Mesendoderm (in vitro differentiated cells): ENCODE data around the gene CFLAR.
"Not testable (repeated sequence)": the region's sequence is repeated elsewhere in the genome, so short reads cannot be mapped to it uniquely, and the experiment has no call there.

Experiments used
- DNase-seq: peaks from one replicate; pipeline ENCODE4 v3.0.0; 2013
- H2AK5ac ChIP-seq: 2 replicates; pipeline ENCODE4 v1.6.1; 2013; ENCODE audit warnings: low read length, inconsistent platforms
- H2BK120ac ChIP-seq: 2 replicates; pipeline ENCODE4 v1.6.1; 2013; ENCODE audit warnings: low read depth, mild to moderate bottlenecking, low read length, moderate library complexity, mixed read lengths
- H2BK15ac ChIP-seq: replicated peaks from 2 replicates; pipeline ENCODE4 v1.6.1; 2013; ENCODE audit warnings: low read depth, mild to moderate bottlenecking, moderate library complexity
- H2BK5ac ChIP-seq: 2 replicates; pipeline ENCODE4 v1.6.1; 2013; ENCODE audit warnings: low read length, inconsistent platforms
- H3K18ac ChIP-seq: 2 replicates; pipeline ENCODE4 v1.6.1; 2013; ENCODE audit warnings: mild to moderate bottlenecking, low read length, mixed read lengths
- H3K23ac ChIP-seq: one replicate; pipeline ENCODE4 v1.6.1; 2013; ENCODE audit warnings: low read length
- H3K27ac ChIP-seq: 2 replicates; pipeline ENCODE4 v1.5.1; 2013; ENCODE audit warnings: low read depth, mild to moderate bottlenecking, inconsistent platforms, low read length, moderate library complexity
- H3K27me3 ChIP-seq: 2 replicates; pipeline ENCODE4 v1.6.1; 2013; ENCODE audit warnings: low read length, control low read depth, mild to moderate bottlenecking, inconsistent platforms; ENCODE audit not compliant: insufficient read depth, poor library complexity
- H3K36me3 ChIP-seq: 2 replicates; pipeline ENCODE4 v1.6.1; 2013; ENCODE audit warnings: low read length, inconsistent platforms; ENCODE audit not compliant: control insufficient read depth, insufficient read depth
- H3K4ac ChIP-seq: one replicate; pipeline ENCODE4 v1.6.1; 2013; ENCODE audit warnings: low read depth, mild to moderate bottlenecking, low read length, moderate library complexity
- H3K4me1 ChIP-seq: 2 replicates; pipeline ENCODE4 v1.6.1; 2013; ENCODE audit warnings: low read depth, low read length, inconsistent platforms; ENCODE audit not compliant: control insufficient read depth
- H3K4me2 ChIP-seq: 2 replicates; pipeline ENCODE4 v1.6.1; 2013; ENCODE audit warnings: low read length
- H3K4me3 ChIP-seq: 2 replicates; pipeline ENCODE4 v1.5.1; 2013; ENCODE audit warnings: mild to moderate bottlenecking, low read length
- H3K56ac ChIP-seq: one replicate; pipeline ENCODE4 v1.6.1; 2013; ENCODE audit warnings: low read length
- H3K79me1 ChIP-seq: 2 replicates; pipeline ENCODE4 v1.6.1; 2013; ENCODE audit warnings: low read length, inconsistent platforms
- H3K79me2 ChIP-seq: 2 replicates; pipeline ENCODE4 v1.6.1; 2013; ENCODE audit warnings: mild to moderate bottlenecking, low read length; ENCODE audit not compliant: control insufficient read depth, insufficient read depth
- H3K9ac ChIP-seq: 2 replicates; pipeline ENCODE4 v1.6.1; 2013; ENCODE audit warnings: low read length, inconsistent platforms
- H4K5ac ChIP-seq: one replicate; pipeline ENCODE4 v1.6.1; 2013; ENCODE audit warnings: low read length
- H4K8ac ChIP-seq: one replicate; pipeline ENCODE4 v1.6.1; 2013; ENCODE audit warnings: low read depth, mild to moderate bottlenecking, control low read depth, low read length, moderate library complexity
- WGBS: extraction: QIAGEN DNeasy Blood & Tissue Kit; methylation state at CpG from one replicate; pipeline ENCODE4 v1.1.7; 2013; ENCODE audit warnings: low lambda C conversion rate, missing lambda C conversion rate; ENCODE audit not compliant: insufficient coverage; ENCODE audit errors: extremely low coverage; 5-methylcytosine and 5-hydroxymethylcytosine counted together

Gene CFLAR

GRCh38 chr2:201157694-201158093 is 41.7 kb downstream of the CFLAR start:
- peak overlapping the region; percentile 46 for H3K27ac ChIP-seq
- H2BK120ac ChIP-seq: no peak overlapping the region
- no peak overlapping the region for H3K4me2 ChIP-seq
- peak overlapping the region; percentile 43 for H3K4ac ChIP-seq
- no peak overlapping the region for H3K23ac ChIP-seq
- no peaks in the 10 kb centered on the region for H3K79me1 ChIP-seq
- WGBS: no CpG with 5 or more reads among the region's 4 CpGs
- no peak for DNase-seq
- peak overlapping the region; percentile 3 for H2BK15ac ChIP-seq
- H3K4me3 ChIP-seq: no peak overlapping the region
- no peak overlapping the region for H2AK5ac ChIP-seq
- H2BK5ac ChIP-seq: peak overlapping the region; percentile 18
- peak overlapping the region; percentile 77 for H3K56ac ChIP-seq
- H3K79me2 ChIP-seq: no peaks in the 10 kb centered on the region
- H3K4me1 ChIP-seq: peaks cover 4% of the 10 kb centered on the region
- peak overlapping the region; percentile 7 for H4K5ac ChIP-seq
- no peaks in the 10 kb centered on the region for H3K36me3 ChIP-seq
- no peaks in the 10 kb centered on the region for H3K27me3 ChIP-seq
- peak overlapping the region; percentile 46 for H3K18ac ChIP-seq
- H4K8ac ChIP-seq: no peak overlapping the region
- H3K9ac ChIP-seq: peak overlapping the region; percentile 47

- no CpG with 5 or more reads among the region's 5 CpGs for WGBS
- peak; percentile 94 for DNase-seq
- Histone ChIP-seq H4K8ac (no peak overlapping the region), H3K4me2 (no peak overlapping the region), H3K4me1 (peaks cover 4% of the 10 kb centered on the region), H3K79me2 (no peaks in the 10 kb centered on the region), H3K27ac (peak overlapping the region; percentile 46), H2BK5ac (peak overlapping the region; percentile 18), H3K23ac (no peak overlapping the region), H3K27me3 (no peaks in the 10 kb centered on the region), H2BK15ac (peak overlapping the region; percentile 3), H4K5ac (peak overlapping the region; percentile 7), H2AK5ac (no peak overlapping the region), H3K4ac (peak overlapping the region; percentile 71), H3K36me3 (no peaks in the 10 kb centered on the region), H3K4me3 (no peak overlapping the region), H3K56ac (peak overlapping the region; percentile 77), H2BK120ac (no peak overlapping the region), H3K9ac (peak overlapping the region; percentile 47), H3K18ac (peak overlapping the region; percentile 71), H3K79me1 (no peaks in the 10 kb centered on the region)
These were observed 42.4 kb downstream of the CFLAR start for GRCh38 chr2:201158111-201158929.

- Histone ChIP-seq H3K23ac (no peak overlapping the region), H4K8ac (no peak overlapping the region), H3K79me1 (no peaks in the 10 kb centered on the region), H3K4me2 (no peak overlapping the region), H3K27ac (no peak overlapping the region), H2AK5ac (no peak overlapping the region), H3K9ac (no peak overlapping the region), H3K56ac (no peak overlapping the region), H2BK120ac (no peak overlapping the region), H3K4me3 (no peak overlapping the region), H3K27me3 (no peaks in the 10 kb centered on the region), H2BK5ac (no peak overlapping the region), H2BK15ac (no peak overlapping the region), H3K36me3 (peaks cover 2% of the 10 kb centered on the region), H3K79me2 (no peaks in the 10 kb centered on the region), H3K4me1 (no peaks in the 10 kb centered on the region), H3K18ac (no peak overlapping the region), H3K4ac (no peak overlapping the region), H4K5ac (no peak overlapping the region)
- WGBS: no CpG with 5 or more reads among the region's 1 CpG
- no peak for DNase-seq
These were observed 48.2 kb downstream of the CFLAR start for GRCh38 chr2:201164166-201164565.

GRCh38 chr2:201167546-201167945 is 51.6 kb downstream of the CFLAR start:
- no peaks in the 10 kb centered on the region for H3K27me3 ChIP-seq
- H3K9ac ChIP-seq: no peak overlapping the region
- no peak for DNase-seq
- no peak overlapping the region for H4K8ac ChIP-seq
- H3K36me3 ChIP-seq: peaks cover 2% of the 10 kb centered on the region
- H3K18ac ChIP-seq: no peak overlapping the region
- H4K5ac ChIP-seq: no peak overlapping the region
- no peaks in the 10 kb centered on the region for H3K4me1 ChIP-seq
- H3K27ac ChIP-seq: no peak overlapping the region
- no CpG with 5 or more reads among the region's 3 CpGs for WGBS
- H2BK120ac ChIP-seq: no peak overlapping the region
- H3K23ac ChIP-seq: no peak overlapping the region
- H3K79me2 ChIP-seq: no peaks in the 10 kb centered on the region
- H3K4me2 ChIP-seq: no peak overlapping the region
- H2AK5ac ChIP-seq: no peak overlapping the region
- no peaks in the 10 kb centered on the region for H3K79me1 ChIP-seq
- H3K4me3 ChIP-seq: no peak overlapping the region
- H3K4ac ChIP-seq: no peak overlapping the region
- H2BK5ac ChIP-seq: no peak overlapping the region
- no peak overlapping the region for H2BK15ac ChIP-seq
- H3K56ac ChIP-seq: no peak overlapping the region

- not testable (repeated sequence) for DNase-seq, H2AK5ac ChIP-seq, H2BK120ac ChIP-seq, H4K8ac ChIP-seq, H3K4me1 ChIP-seq, H3K9ac ChIP-seq, H3K23ac ChIP-seq, H3K27ac ChIP-seq, H3K56ac ChIP-seq, H2BK5ac ChIP-seq, H3K79me1 ChIP-seq, H3K79me2 ChIP-seq, H4K5ac ChIP-seq, H3K18ac ChIP-seq, H3K4ac ChIP-seq, H3K27me3 ChIP-seq, H3K36me3 ChIP-seq, H3K4me2 ChIP-seq, H2BK15ac ChIP-seq, H3K4me3 ChIP-seq
- no CpG with 5 or more reads among the region's 1 CpG for WGBS
These were observed 52.5 kb downstream of the CFLAR start for GRCh38 chr2:201168496-201168895.
